ENCODE data around the gene GUCD1.

GUCD1 gene

DNA sequence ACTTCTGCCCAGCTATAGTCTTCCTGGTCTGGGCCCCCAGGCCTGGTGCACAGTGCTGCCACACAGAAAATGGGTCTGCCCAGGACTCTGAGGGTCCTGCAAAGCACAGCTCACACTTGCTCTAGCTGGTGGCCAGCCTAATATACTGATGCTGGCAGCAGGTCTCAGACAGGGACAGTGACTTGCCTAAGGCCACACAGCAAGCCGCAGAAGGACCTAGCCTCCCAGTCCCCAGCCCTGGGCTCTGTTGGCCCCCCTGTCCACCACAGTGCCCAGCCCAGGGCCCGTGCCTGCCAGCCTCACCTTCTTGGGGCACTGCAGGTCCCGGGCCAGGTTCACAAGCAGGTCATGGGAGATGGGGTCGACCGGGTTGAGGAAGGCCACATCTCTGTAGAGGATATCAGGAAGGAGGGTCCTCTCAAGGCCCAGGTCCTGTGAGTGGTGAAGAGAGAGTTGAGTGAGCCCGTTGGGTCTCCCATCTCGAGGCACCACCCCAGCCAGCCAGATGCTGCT is 34.6 kb upstream of the GUCD1 start:
- no peak for DNase-seq

DNA sequence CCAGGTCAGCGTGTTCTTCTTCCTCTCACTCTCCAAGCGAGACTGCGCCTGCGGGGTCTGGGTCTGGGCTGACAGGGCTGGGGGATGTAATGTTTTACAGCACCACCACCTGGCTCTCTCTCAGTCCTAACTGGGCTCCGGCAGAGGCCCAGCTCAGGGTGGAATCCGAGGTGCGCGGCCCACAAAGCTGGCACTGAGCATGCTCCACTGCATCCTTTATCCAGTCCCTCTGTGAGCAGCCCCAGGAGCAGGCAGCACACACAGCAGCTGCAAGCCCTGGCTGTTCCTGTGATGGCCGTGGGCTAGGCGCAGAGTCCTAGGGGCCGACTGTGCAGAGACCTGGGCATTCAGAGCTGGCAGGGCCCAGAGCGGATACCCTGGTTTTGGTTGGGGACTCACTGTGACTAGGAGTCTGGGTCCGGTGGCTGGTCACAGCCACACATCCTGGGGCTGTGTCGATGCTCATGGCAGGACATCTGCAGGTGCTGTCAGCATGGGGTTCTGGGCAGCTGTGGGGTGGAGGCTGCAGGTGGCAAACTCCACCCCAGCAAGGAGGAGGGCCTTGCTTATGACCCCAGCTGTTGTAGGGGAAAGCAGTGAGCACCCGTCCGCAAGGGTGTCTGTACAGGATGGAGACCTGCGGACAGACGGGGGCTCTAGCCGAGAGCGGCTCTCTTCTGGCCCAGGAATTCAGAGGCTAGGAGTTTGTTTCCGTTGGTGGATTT is 34.0 kb upstream of the GUCD1 start:
- DNase-seq = no peak

DNA sequence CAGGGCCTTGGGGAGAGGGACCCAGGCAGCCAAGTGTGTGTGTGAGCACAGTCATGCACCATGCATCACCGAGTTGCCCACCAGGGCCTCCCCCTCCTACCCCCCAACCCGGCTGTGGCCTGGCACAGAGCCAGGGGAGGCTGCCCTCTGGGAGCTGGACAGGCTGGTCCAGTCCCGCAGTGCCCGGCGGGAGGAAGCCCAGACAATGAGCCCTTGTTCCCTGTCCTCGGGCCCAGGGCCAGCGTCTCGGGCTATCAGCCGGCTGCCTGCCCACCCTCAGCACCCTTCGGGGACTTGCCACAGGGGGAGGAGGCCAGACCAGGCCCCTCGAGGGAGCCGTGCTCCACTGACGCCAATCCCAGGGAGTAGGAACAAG is 33.4 kb upstream of the GUCD1 start:
- DNase-seq = no peak

DNA sequence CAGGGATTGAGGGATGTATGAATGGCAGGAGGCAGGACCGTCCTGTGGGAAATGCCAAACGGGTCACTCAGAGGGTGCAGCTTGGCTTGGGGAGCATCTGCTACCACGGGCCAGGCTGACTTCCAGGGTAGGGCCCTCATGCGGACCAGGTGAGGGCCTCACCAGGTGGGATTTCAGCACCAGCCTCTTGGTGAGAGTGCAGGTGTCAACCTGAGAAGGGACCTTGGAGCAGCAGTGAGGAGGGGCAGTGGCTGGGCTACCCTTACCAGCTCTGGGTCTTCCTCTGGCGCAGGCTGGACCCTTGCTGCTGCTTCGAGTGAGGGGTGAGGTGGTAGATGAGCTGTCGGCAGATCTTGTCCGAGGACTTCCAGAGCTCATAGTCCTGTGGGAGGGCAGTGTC is 33.0 kb upstream of the GUCD1 start:
- no peak for DNase-seq

DNA sequence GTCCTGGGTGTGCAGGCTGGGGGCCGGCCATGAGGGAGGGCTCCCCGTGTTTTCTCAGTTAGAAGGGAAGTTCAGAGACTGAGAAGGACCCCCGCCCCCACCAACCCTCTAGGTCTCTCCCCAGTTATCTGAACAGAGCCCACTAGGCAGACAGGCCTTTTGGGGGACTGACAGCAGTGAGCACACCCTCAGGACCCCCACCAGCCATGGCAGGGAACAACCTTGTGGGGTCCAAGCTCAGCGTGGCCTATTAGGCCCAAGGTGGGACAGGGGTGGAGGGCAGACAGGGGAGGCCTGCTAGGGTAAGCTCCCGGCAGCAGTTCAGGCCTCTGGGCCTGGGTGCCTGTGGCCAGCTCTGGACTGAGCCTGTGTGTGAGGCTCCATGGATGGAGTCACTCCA is 32.3 kb upstream of the GUCD1 start:
- no peak for DNase-seq

DNA sequence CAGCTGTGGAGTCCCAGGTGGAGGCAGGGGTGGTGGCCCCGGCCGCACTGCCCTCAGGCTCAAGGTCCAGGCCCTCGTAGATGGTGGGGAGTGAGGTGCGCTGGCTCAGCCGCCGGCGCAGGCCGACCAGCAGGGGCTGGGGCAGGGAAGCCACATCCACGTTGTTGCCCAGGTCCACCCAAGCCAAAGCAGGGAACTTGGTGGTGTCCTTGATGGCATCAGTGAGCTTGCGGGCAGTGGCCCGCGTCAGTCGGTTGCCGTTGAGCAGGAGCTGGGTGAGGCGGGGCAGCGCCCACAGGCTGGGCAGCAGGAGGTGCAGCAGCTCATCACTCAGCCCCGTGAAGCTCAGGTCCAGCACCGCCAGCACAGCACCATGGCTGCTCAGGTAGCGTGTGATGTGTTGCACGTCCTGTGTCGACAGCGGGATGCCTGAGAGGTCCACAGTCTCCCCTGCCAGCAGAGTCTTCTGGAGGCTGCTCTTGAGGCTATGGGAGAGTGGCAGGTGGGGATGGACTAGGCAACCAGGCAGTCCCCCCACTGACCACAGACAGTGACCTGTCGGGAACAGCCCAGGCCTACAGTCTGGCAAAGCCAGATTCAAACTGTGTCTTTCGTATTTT is 31.1 kb upstream of the GUCD1 start:
- no peak for DNase-seq

DNA sequence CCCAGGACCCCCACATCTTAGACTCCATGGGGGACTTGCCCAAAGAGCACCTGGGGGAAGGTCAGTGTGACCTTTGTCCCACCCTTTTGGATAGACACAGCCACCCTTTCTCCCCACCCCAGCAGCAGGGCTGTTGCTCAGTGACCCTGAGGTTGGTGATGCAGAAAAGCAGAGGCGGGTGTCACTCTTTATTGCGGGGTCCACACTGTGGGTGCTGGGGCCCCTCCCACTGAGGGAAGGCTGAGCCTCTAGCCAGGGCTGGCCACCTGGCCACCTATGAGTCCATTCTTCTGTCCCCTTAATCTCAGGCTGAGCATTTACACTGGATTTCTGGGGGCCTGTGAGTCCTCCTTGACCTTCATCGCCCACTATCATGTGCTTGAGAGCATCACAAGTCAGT is 30.5 kb upstream of the GUCD1 start:
- no peak for DNase-seq

DNA sequence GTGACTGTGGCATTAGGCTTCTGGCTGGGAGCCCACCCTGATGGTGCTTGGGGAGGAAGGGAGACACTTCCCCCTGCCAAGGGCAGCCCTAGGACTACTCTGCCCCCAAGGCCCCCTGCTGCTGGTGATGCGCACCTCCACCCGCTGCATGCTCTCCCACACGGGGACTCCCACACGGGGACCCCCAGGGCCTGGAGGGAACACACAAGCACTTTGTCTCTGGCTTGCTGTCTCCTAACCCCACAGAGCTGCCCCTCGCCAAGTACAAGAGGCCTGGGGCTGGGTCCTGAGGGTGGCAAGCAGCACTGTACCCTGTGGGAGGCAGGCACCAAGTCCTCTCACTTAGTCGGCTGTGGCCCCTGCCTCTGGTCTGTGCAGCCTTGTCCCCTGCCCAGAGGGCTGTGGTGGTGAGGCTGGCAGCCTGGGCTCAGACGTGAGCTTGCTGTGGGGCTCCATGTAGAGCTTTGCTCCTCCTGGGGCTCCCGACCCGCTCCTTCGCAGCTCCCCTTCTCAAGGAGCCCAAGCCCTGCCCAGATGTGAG is 30.0 kb upstream of the GUCD1 start:
- DNase-seq = no peak

DNA sequence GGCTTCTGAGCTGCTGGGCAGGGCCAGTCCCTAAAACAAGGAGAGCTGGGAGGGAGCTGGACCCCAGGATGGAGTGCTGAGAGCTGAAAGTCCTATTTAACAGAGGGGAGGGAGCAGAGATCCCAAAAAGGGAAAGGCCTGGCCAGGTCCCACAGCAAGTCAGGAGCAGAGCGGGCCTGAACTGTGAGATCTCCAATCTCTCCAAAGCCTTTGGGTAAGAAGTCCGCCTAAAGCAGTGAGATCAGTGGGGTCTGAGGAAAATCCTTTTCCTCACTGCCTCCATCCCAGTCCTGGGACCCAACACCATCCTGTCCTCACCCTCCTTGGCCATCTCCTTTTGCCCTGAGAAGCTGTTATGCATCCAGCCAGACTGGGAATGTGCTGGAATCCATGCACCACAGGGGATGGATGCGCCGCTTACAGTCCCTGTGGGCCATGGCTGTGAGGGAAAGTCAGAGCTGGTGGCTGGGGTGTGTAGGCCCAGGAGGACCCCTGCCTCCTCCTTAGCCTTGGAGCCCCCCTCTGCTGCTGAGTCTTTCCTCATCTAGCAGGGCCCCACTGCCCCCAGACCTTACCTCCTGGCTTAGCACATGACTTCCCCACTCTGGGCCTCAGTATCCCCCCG is 29.3 kb upstream of the GUCD1 start:
- DNase-seq = no peak

DNA sequence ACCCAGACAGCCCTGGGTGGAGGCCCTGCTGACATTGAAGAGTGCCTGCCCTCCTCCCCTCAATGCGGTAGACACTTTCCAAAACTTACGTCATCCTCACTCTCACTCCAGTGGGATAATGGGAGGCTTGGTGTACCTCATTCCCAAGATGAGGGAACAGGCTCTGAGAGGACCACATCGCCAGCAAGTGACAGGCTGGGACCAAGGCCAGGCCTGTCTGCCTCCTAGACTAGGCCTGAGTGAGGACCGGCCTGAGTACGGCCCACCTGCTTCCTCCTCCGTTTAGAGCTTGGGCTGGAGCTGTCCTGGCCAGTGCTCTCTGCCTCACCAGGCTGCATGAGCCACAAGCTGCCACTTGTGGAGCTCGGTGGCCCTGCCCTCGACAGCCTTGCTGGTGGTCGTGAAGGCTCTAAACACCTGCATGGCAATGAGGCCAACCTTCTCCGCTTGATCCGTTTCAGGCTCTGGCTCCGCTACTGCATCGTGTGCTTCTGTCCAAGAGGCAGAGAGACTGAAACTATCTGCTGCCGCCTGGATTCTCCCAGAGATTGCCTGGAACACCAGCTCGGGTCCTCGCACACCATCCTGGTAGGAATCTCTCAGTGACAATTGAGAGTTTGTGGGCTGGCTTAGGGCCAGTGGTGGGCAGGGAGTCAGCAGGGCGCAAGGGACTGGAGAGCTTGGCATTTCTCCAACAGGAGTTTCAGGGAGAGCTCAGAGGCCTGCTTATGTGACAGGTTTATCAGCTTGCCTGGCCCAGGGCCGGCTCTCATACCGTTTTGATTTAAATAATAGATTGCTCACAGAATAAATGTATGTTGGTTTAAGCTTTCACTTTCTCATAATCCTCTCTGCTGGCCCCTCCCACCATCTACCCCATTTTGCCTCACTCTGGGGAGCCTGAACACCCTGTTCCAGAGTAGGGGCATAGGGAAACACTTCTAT is 28.6 kb upstream of the GUCD1 start:
- DNase-seq = peak; percentile 91

DNA sequence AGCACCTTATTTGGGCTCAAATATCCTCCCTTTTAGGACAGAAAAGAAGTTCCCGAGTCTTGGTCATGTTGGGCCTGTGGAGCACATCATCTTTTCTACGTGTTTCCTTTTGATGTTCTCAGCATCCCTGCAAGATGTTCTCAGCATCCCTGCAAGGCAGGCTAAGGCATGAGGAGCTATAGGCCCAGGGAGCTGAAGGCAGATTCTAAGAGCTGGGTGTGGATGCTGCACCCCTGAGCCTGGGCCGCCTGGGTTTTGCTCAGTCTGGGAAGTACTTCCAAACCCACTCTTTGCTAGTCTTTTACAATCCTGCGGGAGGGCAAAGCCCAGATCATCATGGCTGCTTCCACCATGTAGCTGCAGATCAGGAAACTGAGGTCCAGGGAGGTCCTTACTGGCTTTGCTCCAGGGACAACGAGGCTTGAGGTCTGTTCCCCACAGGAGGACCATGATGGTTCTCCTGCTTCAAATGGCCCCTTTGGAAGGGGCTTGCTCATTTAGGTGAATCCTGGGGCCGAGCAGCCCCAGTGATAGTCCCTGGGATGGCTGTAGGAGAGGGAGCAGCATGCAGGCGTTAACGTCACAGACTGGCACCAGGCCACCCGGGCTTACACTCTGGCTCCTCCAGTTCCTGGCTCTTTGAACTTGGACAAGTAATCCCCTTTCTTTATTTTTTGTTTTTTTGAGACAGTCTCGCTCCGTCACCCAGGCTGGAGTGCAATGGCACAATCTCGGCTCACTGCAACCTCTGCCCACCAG is 27.3 kb upstream of the GUCD1 start:
- no peak for DNase-seq

DNA sequence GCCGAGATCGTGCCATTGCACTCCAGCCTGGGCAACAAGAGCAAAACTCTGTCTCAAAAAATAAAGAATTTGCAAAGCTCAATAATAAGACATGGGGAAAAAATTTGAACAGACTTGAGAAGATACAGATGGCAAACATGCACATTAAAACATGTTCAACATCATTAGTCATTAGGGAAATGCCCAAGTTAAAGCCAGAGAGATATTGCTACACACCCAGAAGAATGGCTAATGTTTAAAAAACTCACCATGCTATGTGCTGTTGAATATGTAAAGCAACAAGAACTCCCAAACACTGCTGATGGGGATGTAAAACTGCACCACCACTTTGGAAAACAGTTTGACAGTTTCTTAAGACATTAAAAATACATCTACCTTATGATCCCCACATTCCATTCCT is 25.3 kb upstream of the GUCD1 start:
- no peak for DNase-seq

DNA sequence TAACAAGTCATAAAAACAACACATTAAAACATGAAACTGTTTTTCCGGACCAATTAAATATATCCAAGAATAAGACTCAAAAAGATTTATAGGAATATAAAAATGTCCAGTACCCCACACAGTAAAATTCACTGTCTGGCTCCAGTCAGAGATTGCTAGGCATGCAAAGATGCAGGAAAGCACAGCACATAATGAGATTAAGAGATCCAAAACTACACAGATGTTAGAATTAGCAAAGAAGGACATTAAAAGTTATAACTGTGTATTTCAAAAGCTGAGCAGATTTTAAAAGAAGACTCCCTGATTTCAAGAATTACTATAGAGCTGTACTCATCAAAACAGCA is 24.3 kb upstream of the GUCD1 start:
- DNase-seq = no peak

DNA sequence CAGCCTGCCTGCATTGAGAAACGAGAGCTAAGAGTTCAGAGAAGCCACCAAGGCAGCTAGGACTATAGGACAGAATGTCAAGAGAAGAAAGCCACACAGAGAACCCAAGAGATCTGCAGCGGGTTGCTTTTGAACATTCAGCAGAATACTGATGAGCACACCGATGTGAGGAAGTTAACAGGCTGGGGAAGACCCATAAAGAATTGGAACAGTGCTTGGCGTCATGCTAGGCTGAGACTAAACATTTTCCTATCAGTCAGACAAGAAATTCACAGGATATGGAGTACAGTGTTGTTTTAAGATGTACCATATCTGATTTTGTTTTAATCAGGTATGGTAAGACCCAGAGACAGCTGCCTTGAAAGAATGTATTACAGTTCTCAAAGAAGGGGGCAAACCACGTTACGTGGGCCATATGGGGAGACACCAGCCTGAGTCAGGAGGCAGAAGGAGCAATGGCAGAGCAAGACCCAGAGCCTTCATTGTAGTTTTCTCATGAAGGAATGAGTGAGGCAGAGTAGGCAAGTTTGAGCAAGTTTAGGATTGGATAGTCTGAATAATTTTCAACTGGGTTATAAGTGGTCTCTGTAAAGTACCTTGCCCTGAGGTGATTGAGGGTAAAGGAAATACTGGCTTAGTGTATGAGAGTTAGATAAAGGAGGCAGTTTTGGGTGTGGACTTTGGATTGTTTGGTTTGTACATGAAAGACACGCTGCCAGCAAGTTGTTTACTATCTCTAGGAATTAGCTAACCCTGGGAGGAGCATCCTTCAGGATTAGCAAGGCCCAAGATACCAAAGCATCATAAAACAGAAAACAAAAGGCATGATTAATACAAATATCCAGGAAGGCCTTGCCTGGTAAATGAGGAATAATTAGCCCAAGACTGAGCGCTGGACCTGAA is 23.7 kb upstream of the GUCD1 start:
- no peak for DNase-seq

DNA sequence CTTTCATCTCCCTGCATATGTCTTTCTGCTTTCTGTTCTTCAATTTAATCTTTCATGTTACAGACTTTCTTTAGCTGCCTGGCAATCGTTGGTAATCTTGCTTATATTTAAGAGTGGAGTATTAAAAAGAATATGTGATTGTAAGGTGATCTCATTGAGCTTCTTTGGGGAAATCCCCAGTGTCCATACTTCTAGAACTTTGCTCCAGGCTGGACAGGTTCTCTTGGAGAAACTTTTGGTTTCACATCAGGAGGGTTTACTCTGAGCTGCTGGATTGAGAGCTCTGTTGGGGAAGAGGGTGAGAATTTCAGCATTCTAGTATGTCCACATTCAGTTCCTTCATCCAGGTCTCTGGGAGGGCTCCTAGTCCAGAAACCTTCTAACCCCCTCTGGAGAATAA is 21.8 kb upstream of the GUCD1 start:
- DNase-seq = no peak

DNA sequence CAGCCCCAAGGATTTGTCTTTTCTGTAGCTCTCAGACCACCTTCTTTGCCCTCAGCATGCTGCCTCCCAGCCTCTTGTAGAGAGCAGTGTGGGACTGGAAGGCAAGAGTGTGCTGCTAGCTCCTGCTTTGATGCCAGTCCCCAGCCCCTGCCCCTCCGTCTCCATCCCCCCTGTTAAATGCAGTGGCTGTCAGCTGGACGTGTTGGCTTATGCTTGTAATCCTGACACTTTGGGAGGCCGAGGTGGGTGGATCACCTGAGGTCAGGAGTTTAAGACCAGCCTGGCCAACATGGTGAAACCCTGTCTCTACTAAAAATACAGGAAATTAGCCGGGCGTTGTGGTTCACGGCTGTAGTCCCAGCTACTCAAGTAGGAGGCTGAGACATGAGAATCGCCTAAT is 16.3 kb upstream of the GUCD1 start:
- no peak for DNase-seq

DNA sequence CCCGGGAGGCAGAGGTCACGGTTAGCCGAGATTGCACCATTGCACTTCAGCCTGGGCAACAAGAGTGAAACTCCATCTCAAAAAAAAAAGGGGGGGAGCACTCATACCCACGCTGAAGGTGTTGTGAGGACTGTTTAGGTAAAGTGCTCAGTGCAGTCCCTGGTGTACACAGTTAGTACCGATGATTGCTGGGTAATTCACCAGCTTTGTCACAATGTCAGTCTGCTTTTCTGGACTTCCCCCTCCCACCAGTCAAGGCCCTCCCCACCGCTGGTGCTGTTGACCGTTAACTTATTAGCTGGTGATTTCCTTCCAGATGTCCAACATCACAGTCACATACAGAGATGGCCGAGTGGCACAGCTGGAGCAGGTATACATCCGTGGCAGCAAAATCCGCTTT is 12.7 kb upstream of the GUCD1 start:
- no peak for DNase-seq

DNA sequence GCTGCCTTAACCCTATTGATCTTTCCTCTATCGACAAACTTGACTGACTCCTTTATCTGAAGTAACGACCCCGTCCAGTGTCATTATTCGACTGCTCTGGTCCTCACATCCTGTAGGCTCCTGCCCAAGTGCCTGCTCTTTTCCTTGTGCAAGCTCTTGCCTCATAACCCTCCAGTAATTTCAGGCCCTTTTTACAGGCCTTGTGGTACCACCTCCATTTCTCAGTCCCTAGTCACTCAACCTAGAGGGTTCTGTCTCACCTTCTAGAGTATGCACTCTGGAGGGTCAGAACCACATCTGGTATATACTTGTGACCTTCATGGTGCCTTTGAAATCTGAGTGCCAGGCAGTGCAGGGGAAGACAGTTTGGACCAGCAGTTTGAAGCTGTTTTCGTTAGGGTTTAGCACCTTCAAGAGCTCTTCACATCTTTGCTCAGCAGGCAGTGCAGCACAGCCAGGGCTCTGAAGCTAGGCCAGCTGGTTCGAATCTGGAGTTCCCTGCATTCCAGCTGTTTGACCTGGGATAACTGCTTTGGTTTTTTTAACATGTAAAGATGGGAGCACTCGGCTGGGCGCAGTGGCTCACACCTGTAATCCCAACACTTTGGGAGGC is 12.1 kb upstream of the GUCD1 start:
- no peak for DNase-seq

DNA sequence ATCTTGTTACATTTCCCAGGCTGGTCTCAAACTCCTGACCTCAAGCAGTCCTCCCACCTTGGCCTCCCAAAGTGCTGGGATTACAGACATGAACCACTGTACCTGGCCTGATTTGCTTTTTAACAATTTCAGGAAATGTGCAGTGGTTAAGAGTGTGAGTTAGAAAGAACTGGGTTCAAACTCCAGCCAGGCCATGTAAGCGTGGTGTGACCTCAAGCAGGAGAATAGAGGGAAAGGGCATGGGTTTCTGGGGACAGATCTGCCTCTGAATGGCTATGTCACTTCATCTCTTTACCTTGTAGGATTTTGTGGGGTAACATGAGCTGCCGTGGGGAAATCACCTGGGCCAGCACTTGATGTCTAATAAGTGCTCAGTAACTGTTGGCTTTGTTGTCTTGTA is 10.1 kb upstream of the GUCD1 start:
- DNase-seq = no peak

DNA sequence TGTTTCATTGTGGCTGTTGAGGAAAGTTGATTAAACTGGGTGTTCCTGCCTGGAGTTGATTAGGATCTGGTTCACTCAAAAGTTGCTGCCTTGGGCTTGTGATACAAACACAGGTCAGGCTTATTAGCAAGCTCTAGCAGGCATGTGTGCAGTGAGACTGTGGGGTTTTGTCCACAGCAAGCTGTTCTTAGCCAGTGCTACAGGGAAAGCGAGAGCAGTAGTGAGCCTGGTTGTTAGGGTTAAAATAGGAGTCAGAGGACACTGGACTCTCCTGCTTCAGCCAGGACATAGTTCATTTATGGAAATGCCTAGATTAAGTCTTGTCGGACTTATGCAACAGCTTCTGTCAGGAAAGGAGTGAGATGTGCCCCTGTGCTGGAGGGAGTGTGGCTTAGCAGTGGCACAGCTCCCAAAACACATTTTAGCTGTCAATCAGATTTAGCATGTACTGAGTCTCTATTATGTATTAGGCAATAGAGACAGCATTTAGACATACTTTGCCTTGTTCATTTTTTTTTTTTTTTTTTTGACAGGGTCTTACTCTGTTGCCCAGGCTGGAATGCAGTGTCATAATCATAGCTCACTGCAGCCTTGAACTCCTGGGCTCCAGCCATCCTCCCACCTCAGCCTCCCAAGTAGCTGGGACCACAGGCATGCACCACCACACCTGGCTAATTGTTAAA is 9.6 kb upstream of the GUCD1 start:
- no peak for DNase-seq

Data from NCI-H1092 treated with DMSO at 0.1 percent for 48 hours (cell line).